Activated CD8-positive, alpha-beta memory T cell treated with anti-CD3 and anti-CD28 coated beads, Interleukin-2, amount 50 U/mL, for 4 hours (primary cell): ENCODE results near the gene ARHGEF37.
"Not testable (repeated sequence)": the region's sequence is repeated elsewhere in the genome, so short reads cannot be mapped to it uniquely, and the experiment has no call there.

ENCODE experiments used
- DNase-seq: peaks from one replicate; pipeline ENCODE4 v3.0.0-alpha.2; 2020

The ARHGEF37 gene

DNA sequence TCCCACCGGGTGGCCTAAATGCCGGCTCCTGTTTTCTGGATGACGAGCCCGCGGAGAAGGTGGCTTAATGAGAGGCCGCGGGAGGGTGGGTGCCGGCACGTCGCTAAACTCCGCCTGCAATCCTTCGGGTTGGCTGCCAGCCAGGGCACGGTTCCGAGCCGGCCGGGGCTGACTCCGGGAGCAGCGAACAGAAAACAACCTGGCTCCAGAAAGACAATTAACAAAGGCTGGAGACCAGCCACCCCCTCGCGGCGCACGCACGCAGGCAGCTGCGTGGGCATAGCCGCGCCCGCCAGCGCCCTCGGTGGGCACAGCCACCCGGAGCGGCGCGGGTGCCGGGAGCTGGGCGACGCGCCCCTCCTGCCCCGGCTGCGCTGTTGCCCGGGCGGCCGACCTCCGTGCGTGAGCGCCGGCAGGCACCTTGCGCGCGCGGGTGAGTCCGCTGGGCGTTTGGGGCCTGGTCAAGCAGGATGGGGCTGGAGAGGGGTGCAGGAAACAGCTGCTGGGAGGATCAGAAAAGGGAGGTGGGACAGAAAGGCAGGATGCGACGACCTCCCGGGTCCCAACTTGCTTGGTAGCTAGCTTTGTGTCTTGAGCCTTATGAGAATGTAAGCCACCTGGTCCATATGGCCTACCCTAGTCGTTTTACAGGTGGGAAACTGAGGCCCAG, at the start of gene ARHGEF37:
TSS of gene ARHGEF37 (plus strand) at position 307 of the 670 bp plus-strand sequence. CDS start 16,272 bp downstream, outside the sequence.
- DNase-seq = peak; percentile 52

GRCh38 chr5:149532413-149532812, 48.9 kb upstream of the ARHGEF37 start:
- no peak for DNase-seq

- not testable (repeated sequence) for DNase-seq
Measured at GRCh38 chr5:149535787-149536186, 45.5 kb upstream of the ARHGEF37 start.

- DNase-seq = no peak
Measured at GRCh38 chr5:149537374-149537975, 43.8 kb upstream of the ARHGEF37 start.

- DNase-seq = no peak
Measured at GRCh38 chr5:149540089-149540488, 41.2 kb upstream of the ARHGEF37 start.

GRCh38 chr5:149541893-149542292, 39.4 kb upstream of the ARHGEF37 start:
- DNase-seq = no peak

DNA sequence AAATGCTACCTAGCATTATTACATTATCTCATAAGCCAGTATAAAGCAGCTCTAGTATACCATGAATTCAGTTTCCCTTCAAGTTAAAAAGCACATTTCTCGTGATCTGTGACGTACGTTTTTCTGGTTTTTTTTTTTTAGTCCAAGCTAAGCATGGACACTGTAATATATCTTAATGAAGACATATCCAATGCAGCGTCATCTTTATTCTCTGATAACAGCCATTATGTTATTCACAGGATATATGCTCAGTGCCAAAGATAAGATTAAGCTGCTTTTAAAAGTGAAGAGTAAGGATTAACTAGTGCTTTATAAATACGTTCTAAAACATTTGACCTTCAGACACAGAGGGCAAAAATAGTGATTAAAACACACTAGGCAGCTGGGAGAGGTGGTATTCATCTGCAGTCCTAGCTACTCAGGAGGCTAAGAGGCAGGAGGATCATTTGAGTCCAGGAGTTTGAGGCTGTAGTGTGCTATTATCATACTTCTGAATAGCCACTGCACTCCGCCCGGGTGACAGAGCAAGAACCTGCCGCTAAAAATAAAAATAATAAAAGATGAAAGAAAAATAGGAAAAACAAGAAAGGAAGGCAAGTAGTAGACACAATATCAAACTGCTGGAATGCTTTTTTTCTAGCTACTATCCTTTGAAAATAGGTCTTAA, 37.8 kb upstream of the ARHGEF37 start:
- no peak for DNase-seq

- no peak for DNase-seq
Measured at GRCh38 chr5:149544028-149544420, 37.3 kb upstream of the ARHGEF37 start.

DNA sequence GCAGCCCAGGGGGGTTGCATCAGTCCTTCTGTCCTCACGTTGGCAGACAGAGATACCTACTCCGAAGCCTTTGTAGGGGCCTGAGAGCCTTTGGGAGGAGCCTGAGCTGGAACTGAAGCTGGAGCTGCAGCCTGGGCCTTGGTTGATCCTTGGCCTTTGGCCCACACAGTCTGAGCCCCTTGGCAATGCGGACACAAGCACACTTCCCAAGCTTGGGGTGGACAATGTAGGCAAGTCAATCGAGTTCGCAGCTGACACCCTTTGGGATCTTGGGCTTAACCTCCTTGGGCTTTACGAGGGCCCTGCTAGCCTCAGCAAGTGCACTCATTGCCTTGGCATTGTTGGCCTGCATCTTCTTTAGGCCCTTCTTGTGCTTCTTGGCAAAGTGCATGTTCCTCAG, 36.0 kb upstream of the ARHGEF37 start:
- DNase-seq = no peak

DNA sequence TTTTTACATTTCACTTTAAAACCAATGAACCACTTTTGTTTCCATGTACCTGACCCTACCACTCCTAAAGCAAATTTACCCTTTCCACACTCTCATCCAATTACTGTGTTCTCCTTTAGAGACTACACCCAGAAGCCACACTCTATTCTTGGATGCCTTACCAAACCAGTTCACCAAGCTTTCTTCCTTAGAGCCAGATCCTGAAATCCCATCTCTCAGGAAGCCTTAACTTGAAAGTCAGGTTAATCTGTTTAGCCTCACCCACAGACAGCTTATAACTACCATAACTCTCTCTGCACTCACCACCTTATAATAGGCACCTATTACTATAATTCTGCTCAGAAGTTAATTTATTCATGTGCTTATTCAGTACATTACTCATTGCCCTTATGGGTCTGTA, 34.3 kb upstream of the ARHGEF37 start:
- DNase-seq = no peak

DNA sequence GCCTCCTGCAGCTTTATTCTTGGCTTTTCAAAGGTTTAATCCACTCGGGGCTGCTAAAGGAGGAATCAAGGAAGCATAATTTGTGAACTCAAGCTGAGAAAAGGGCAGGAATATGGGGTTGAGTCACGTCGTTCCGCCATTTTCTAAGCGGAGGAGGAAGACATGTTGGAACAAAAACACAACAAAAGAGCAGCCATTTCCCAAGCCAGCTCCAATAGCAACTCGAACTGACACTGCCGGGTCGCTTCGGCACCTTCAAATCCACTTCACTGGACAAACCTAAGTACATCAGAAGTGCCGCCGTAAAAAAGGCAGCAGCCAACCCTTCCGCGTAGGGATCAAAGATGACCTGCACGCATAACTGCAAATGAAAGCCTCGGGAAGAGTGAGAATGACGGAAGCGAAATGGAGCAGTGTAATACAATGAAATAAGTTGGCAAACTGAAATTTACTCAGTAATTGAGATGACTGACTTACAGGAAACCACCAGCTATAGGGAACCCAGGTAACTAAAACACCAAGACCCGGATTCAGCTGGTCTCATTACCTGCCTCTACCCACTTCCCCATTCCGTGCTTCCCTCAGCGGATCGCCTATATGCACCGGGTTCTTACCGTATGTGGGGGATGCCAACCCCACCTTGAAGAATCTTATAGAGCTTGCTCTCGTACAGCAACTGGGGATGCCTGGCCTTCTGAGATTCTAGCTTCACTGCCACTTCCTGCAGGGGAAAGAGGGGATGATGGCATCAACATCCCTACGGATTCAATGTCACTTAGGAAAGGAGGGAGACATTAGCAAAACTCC, 31.6 kb upstream of the ARHGEF37 start:
- peak; percentile 18 for DNase-seq

DNA sequence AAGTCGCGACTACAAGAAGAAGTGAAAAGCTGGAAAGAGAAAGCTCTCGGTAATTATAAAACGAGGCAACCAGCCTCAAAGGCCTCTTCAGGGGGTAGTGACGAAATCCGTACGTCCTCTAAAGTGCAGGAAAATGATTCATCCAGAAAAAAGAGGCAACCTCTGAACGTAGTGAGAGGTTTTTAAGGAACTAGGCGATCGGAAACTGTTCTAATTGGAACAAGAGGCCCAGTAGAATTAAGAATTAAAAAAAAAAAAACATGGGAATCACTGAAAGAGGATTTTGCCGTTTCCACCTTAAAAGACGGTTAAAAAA, 31.1 kb upstream of the ARHGEF37 start:
- no peak for DNase-seq

DNA sequence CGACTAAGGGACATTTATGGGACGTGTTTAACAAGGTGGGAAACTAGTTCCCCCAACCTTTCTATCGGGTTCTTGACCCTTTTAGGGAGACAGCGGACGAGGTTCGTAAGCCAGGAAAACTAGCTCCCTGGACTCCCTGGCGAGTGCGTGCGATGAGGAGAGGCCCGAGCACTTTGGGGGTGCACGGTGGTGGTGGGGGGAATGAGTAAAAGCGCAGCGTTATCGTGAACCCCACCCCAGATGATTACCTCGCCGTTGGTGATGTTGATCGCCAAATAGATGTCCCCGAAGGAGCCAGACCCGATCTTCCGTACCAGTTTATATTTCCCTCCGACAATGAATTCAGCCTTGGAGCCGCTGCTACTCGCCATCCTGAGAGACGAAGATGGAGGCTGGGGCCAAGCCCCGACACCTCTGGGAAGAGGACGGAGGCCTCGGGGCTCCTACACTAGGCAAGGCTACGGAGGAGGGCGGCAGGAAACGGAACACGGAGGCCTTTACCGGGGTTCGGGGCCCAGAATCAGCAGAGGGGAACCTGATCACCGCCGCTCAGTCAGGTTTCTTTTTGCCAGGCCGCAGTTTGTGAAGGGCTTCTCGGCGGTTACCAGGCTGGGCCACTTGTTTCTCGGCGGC, 30.6 kb upstream of the ARHGEF37 start:
- peak; percentile 21 for DNase-seq

GRCh38 chr5:149551227-149552037, 29.9 kb upstream of the ARHGEF37 start, which contains the start of gene CSNK1A1:
Gene CSNK1A1, minus strand, starts transcription at chr5:149551439. Its CDS starts 475 bp downstream, at chr5:149550964.
- peak; percentile 98 for DNase-seq

- no peak for DNase-seq
Measured at GRCh38 chr5:149552038-149552494, 29.2 kb upstream of the ARHGEF37 start.

DNA sequence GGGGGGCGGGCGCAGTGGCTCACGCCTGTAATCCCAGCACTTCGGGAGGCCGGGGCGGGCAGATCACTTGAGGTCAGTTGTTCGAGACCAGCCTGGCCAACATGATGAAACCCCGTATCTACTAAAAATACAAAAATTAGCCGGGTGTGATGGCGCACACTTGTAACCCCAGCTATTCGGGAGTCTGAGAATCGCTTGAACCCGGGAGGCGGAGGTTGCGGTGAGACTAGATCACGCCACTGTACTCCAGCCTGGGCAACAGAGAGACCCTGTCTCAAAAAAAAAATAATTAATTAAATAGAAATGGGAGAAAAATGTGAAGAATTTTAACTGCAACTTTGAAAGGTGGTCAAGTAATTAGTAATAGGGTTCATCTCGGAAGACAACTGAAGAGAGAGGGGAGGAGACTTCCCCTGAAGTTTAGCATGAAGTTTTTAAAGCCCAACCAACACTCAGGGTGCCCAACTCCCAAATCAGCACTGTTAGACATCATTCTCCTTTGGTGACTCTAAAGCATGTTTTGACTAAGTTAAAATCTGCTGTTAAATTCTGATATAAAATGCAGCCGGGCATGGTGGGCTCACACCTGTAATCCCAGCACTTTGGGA, 28.6 kb upstream of the ARHGEF37 start:
- no peak for DNase-seq

DNA sequence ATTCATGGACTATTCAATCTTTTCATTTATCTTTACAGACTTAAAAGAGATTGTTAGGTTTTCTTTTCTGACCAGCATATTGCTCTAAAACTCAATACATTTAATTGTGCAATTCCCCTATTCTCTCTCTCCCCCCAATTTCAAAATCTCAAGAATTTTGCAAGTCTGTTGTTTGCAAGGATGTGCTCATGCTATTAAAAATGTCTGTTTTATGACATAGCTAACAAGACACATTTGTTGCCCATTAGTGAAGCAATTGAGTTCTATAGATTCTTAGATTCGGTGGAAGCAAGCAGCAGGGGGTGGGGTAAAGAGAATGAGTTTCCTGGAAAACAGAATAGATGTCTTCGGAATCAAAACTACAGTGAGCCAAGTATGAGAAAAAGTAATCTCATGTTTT, 21.6 kb upstream of the ARHGEF37 start:
- no peak for DNase-seq

DNA sequence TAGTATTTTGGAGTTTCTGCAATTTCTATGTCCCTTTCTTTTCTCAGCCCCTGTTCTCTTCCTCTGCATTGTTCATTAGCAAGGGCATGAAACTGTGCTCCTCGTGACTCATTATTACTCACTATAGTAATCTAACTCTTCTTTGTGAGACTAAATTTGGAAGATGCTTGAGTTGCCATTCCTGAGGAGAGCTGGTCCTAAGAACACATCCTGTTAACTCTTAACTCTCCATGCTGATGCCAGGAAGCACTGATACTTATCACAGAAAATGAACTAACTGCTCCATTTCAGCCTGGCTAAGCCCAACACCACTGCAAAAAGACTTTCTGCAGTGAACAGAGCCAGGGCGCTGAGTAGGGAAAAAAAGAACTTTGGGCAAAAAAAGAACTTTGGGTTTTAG, 19.4 kb upstream of the ARHGEF37 start:
- DNase-seq = no peak

DNA sequence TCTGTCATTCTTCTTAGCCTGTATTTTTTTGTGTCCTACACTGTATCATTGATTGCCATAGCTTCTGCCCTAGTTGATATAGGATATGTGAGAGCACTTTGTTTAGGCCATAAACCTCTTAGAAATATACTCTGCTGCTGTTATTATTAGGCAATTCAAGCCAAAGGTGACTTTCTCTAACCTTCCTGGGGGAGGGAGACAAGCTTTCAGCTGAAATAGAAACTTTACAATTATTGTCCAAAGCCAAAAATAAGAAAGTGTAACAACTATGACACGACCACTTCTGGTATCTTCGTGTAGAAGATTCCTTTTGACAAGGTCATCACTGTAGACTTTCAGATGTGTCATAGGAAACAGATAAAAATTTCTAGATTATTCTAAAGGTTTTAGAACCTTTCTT, 17.8 kb upstream of the ARHGEF37 start:
- no peak for DNase-seq

- not testable (repeated sequence) for DNase-seq
Measured at GRCh38 chr5:149564542-149565140, 16.7 kb upstream of the ARHGEF37 start.

GRCh38 chr5:149567226-149567625, 14.1 kb upstream of the ARHGEF37 start:
- DNase-seq = no peak
